IMR-90 (cell line): ENCODE results near the gene PLBD2. TPM values are rescaled to one million over a fixed set of nuclear protein-coding genes. Genes with fewer than 3 reads are reported as not detected.

Source experiments
- ATAC-seq: fragments of 200-7000 bp; cut with Tn5 transposase; 2 replicates; pipeline ENCODE4 v1.9.1; 2020; ENCODE audit warnings: low read depth, mild to moderate bottlenecking, moderate library complexity
- BruUV-seq: library from RNA; stranded (reverse); fragments of 400-500 nt; replicated peaks from 2 replicates; lab custom pipeline; 2021; lab: Mats Ljungman, UMichigan
- CTCF ChIA-PET: fragments of 300-600 bp; formaldehyde crosslinking; extraction: SDS; loops from one replicate; lab custom pipeline; 2021; ENCODE audit warnings: antibody characterized with exemption; lab: Yijun Ruan, JAX
- POLR2A ChIA-PET: fragments of 300-600 bp; sonication (Branson Sonifier 250); formaldehyde crosslinking; loops from one replicate; lab custom pipeline; 2022; ENCODE audit warnings: antibody characterized with exemption; ENCODE audit not compliant: unreplicated experiment; lab: Charles Lee
- DNase-seq: peaks from one replicate; pipeline ENCODE4 v3.0.0; 2013
- H2AFZ ChIP-seq: replicated peaks from 2 replicates; pipeline ENCODE3; 2013; ENCODE audit warnings: low read length, mild to moderate bottlenecking; ENCODE audit not compliant: poor library complexity
- H2AK5ac ChIP-seq: 2 replicates; pipeline ENCODE4 v1.6.1; 2013; ENCODE audit warnings: low read depth, low read length, inconsistent platforms
- H2AK9ac ChIP-seq: replicated peaks from 2 replicates; pipeline ENCODE3; 2013; ENCODE audit warnings: mild to moderate bottlenecking, low read depth, low read length, moderate library complexity; ENCODE audit not compliant: poor library complexity
- H2BK120ac ChIP-seq: 2 replicates; pipeline ENCODE4 v1.6.1; 2013; ENCODE audit warnings: low read depth, low read length, inconsistent platforms
- H2BK15ac ChIP-seq: 3 replicates; pipeline ENCODE4 v1.6.1; 2013; ENCODE audit warnings: low read depth, low read length, inconsistent platforms
- H2BK20ac ChIP-seq: 2 replicates; pipeline ENCODE4 v1.6.1; 2013; ENCODE audit warnings: low read depth, mild to moderate bottlenecking, inconsistent platforms, low read length, moderate library complexity
- H2BK5ac ChIP-seq: 2 replicates; pipeline ENCODE4 v1.6.1; 2013; ENCODE audit warnings: mild to moderate bottlenecking, low read depth, low read length, inconsistent platforms; ENCODE audit not compliant: poor library complexity, severe bottlenecking
- H3K14ac ChIP-seq: replicated peaks from 2 replicates; pipeline ENCODE4 v1.6.1; 2013; ENCODE audit warnings: low read depth, low read length, inconsistent platforms
- H3K18ac ChIP-seq: 2 replicates; pipeline ENCODE4 v1.6.1; 2013; ENCODE audit warnings: low read depth, low read length, control low read depth
- H3K23ac ChIP-seq: 2 replicates; pipeline ENCODE4 v1.6.1; 2013; ENCODE audit warnings: low read depth, low read length, inconsistent platforms
- H3K27ac ChIP-seq: 2 replicates; pipeline ENCODE4 v1.5.1; 2013; ENCODE audit warnings: mild to moderate bottlenecking, control low read depth, low read length; ENCODE audit not compliant: insufficient read depth
- H3K27me3 ChIP-seq: 2 replicates; pipeline ENCODE4 v1.6.1; 2013; ENCODE audit warnings: low read length; ENCODE audit not compliant: control insufficient read depth, insufficient read depth
- H3K36me3 ChIP-seq: 2 replicates; pipeline ENCODE4 v1.6.1; 2013; ENCODE audit warnings: low read length, mixed read lengths; ENCODE audit not compliant: control insufficient read depth, insufficient read depth
- H3K4ac ChIP-seq: 2 replicates; pipeline ENCODE4 v1.6.1; 2013; ENCODE audit warnings: low read depth, low read length, inconsistent platforms
- H3K4me1 ChIP-seq: 2 replicates; pipeline ENCODE4 v1.6.1; 2013; ENCODE audit warnings: low read length, mixed read lengths; ENCODE audit not compliant: control insufficient read depth, insufficient read depth
- H3K4me2 ChIP-seq: 2 replicates; pipeline ENCODE4 v1.6.1; 2013; ENCODE audit warnings: low read depth, mild to moderate bottlenecking, control low read depth, low read length, moderate library complexity
- H3K4me3 ChIP-seq: 2 replicates; pipeline ENCODE4 v1.5.1; 2013; ENCODE audit warnings: low read depth, mild to moderate bottlenecking, control low read depth, low read length, moderate library complexity; ENCODE audit not compliant: insufficient read depth
- H3K56ac ChIP-seq: 2 replicates; pipeline ENCODE4 v1.6.1; 2013; ENCODE audit warnings: low read length, inconsistent platforms; ENCODE audit not compliant: insufficient read depth; ENCODE audit errors: extremely low read depth
- H3K79me1 ChIP-seq, 2 experiments: 2 replicates each; pipeline ENCODE4 v1.6.1; 2013; ENCODE audit warnings: low read length in 2 of 2, inconsistent platforms in 1 of 2, low read depth in 1 of 2
- H3K9ac ChIP-seq: 2 replicates; pipeline ENCODE4 v1.6.1; 2013; ENCODE audit warnings: low read depth, low read length, control low read depth
- H3K9me1 ChIP-seq: 2 replicates; pipeline ENCODE4 v1.6.1; 2013; ENCODE audit warnings: low read length, inconsistent platforms; ENCODE audit not compliant: insufficient read depth
- H3K9me3 ChIP-seq: 2 replicates; pipeline ENCODE4 v1.6.1; 2013; ENCODE audit warnings: low read length; ENCODE audit not compliant: control insufficient read depth, insufficient read depth
- H4K20me1 ChIP-seq: 2 replicates; pipeline ENCODE4 v1.6.1; 2013; ENCODE audit warnings: low read length, inconsistent platforms; ENCODE audit not compliant: insufficient read depth
- H4K5ac ChIP-seq: 2 replicates; pipeline ENCODE4 v1.6.1; 2013; ENCODE audit warnings: mild to moderate bottlenecking, low read depth, low read length, control low read depth
- H4K8ac ChIP-seq, 2 experiments: 2 replicates each; pipeline ENCODE4 v1.6.1; 2013; ENCODE audit warnings: low read depth in 2 of 2, low read length in 2 of 2, control low read depth in 1 of 2, inconsistent platforms in 1 of 2
- H4K91ac ChIP-seq: 2 replicates; pipeline ENCODE4 v1.6.1; 2013; ENCODE audit warnings: low read depth, low read length, inconsistent platforms; ENCODE audit not compliant: insufficient read depth
- CEBPB ChIP-seq: IDR thresholded peaks from 2 replicates; pipeline ENCODE4 v1.6.1; 2012; ENCODE audit warnings: low read depth, low read length, improper control_type of control experiment
- CHD1 ChIP-seq: IDR thresholded peaks from 2 replicates; pipeline ENCODE4 v1.6.1; 2012; ENCODE audit warnings: low read depth, low read length, improper control_type of control experiment
- ELK1 ChIP-seq: fragments of 150-350 bp; IDR thresholded peaks from 2 replicates; pipeline ENCODE4 v1.6.1; 2016; ENCODE audit warnings: low read depth, mild to moderate bottlenecking, low read length, moderate library complexity, borderline replicate concordance
- USF2 ChIP-seq: fragments of 150-350 bp; IDR thresholded peaks from 2 replicates; pipeline ENCODE4 v1.6.1; 2017; ENCODE audit warnings: mild to moderate bottlenecking, antibody characterized with exemption, low read length, low read depth
- WGBS, 2 experiments: methylation state at CpG; one replicate each; pipeline versions ENCODE4 v1.1.5 to v1.1.7; 2013; ENCODE audit warnings: missing lambda C conversion rate in 2 of 2; ENCODE audit not compliant: insufficient read length in 1 of 2; ENCODE audit errors: extremely low coverage in 2 of 2; 5-methylcytosine and 5-hydroxymethylcytosine counted together
- dilution Hi-C: fragments of 300-500 bp; cut with HindIII; formaldehyde crosslinking; loops from one replicate; pipeline ENCODE4 v1.14.3; 2018; ENCODE audit warnings: low sequenced_read_pairs; ENCODE audit not compliant: unreplicated experiment
- in situ Hi-C: fragments of 300-500 bp; cut with MboI; formaldehyde crosslinking; loops from 3 replicates; pipeline ENCODE4 v1.14.3; 2019; ENCODE audit warnings: low sequenced_read_pairs, inconsistent platforms, mixed read lengths
- intact Hi-C: fragments of 100-400 bp; cut with micrococcal nuclease; formaldehyde crosslinking; loops from 2 replicates; pipeline ENCODE4 v1.10.0; 2022
- polyA plus RNA-seq, 3 experiments: library from polyadenylated mRNA; depleted of rRNA; stranded (reverse); fragments of >200 nt; gene quantifications; 2 replicates each; pipeline ENCODE4 v1.2.3, GENCODE V29; 2012; ENCODE audit warnings: low replicate concordance in 1 of 3
- total RNA-seq: library from RNA; depleted of rRNA; stranded (reverse); fragments of >200 nt; gene quantifications from 2 replicates; pipeline ENCODE4 v1.2.3, GENCODE V29; 2012

Gene PLBD2
- total and polyA plus RNA-seq, 2 of the 4 experiments (the other 2 are of a cell fraction), result 7.3 to 44.5 TPM

GRCh38 chr12:113425960-113426453, 67.6 kb downstream of the PLBD2 start:
- no peak overlapping the region for H3K18ac ChIP-seq
- POLR2A ChIA-PET, result no interaction called here
- CTCF ChIA-PET, result interaction anchor here (0.6 to 1.3 kb wide), 15 partner anchors 13 to 1253 kb away, joined by 3 to 6 read pairs (median 3); partner anchors contain the start of gene SLC8B1
- no peak overlapping the region for H4K8ac ChIP-seq
- no peak overlapping the region for H3K4me3 ChIP-seq
- in situ Hi-C loops (loop anchor here (5.0 kb wide), 1 partner anchor 229 kb away; no protein-coding TSS in a partner anchor), intact Hi-C loops (loop anchor here (1.0 to 2.0 kb wide), 3 partner anchors 114 to 377 kb away; no protein-coding TSS in a partner anchor), dilution Hi-C loops (no loop called here)
- no peak overlapping the region for H2BK5ac ChIP-seq
- ATAC-seq (no peak), DNase-seq (no peak)
- no TSS peak for BruUV-seq
- no peak overlapping the region for H3K14ac ChIP-seq
- WGBS, 2 experiments, result 33% methylated on average over 5 of the region's 11 CpGs; no CpG with 5 or more reads in 1 of the 2 experiments
- H3K4ac ChIP-seq, result no peak overlapping the region
- no peak overlapping the region for H2AFZ ChIP-seq
- no peaks in the 10 kb centered on the region for H4K20me1 ChIP-seq
- H3K9me1 ChIP-seq, result no peaks in the 10 kb centered on the region
- no peak overlapping the region for H2BK20ac ChIP-seq
- H3K27me3 ChIP-seq, result no peaks in the 10 kb centered on the region
- no peak overlapping the region for H4K5ac ChIP-seq
- H2AK9ac ChIP-seq, result no peak overlapping the region
- no peak overlapping the region for H2BK15ac ChIP-seq
- TF ChIP-seq USF2, result no peak
- no peak for TF ChIP-seq CHD1
- TF ChIP-seq ELK1, result no peak
- TF ChIP-seq CEBPB, result no peak
- H3K23ac ChIP-seq, result no peak overlapping the region
- peaks cover 0 to 8% of the 10 kb centered on the region in 2 experiments; a peak in 2 of 4 replicates for H3K79me1 ChIP-seq
- H3K36me3 ChIP-seq, result no peaks in the 10 kb centered on the region
- peaks cover 3% of the 10 kb centered on the region; the same call in 1 of the 2 replicates for H3K9me3 ChIP-seq
- H2BK120ac ChIP-seq, result no peak overlapping the region
- H2AK5ac ChIP-seq, result no peak overlapping the region
- no peak overlapping the region for H3K9ac ChIP-seq
- H3K56ac ChIP-seq, result no peak overlapping the region
- H3K4me2 ChIP-seq, result no peak overlapping the region
- peaks cover 2% of the 10 kb centered on the region; the same call in 1 of the 2 replicates for H3K4me1 ChIP-seq
- H3K27ac ChIP-seq, result no peak overlapping the region
- no peak overlapping the region for H4K91ac ChIP-seq
